HEK293 (cell line): ENCODE results near the gene TASP1.

ENCODE experiments used
- CTCF ChIA-PET: fragments of 350-600 bp; formaldehyde crosslinking; extraction: SDS; loops from one replicate; lab custom pipeline; 2021; ENCODE audit warnings: antibody characterized with exemption; lab: Yijun Ruan, JAX
- POLR2A ChIA-PET: fragments of 300-600 bp; formaldehyde crosslinking; extraction: SDS; loops from one replicate; lab custom pipeline; 2020; ENCODE audit warnings: antibody characterized with exemption, inconsistent platforms; lab: Yijun Ruan, JAX
- H3K27ac ChIP-seq: fragments of 200-500 bp; sonication (Bioruptor generic); 2 replicates; pipeline ENCODE4 v1.5.1; 2014; ENCODE audit warnings: low read depth, low read length, control low read depth, inconsistent platforms; ENCODE audit errors: extremely low read depth
- H3K36me3 ChIP-seq, 2 experiments: fragments of 200-500 bp in 1 of 2; sonication (Bioruptor generic) in 1 of 2; 1 replicate in 1 of 2; 2 replicates in 1 of 2; pipeline ENCODE4 v1.5.1; 2014 to 2017; ENCODE audit warnings: inconsistent platforms in 2 of 2, low read length in 2 of 2; ENCODE audit not compliant: control insufficient read depth in 2 of 2, insufficient read depth in 1 of 2
- H3K4me1 ChIP-seq: fragments of 200-500 bp; sonication (Bioruptor generic); 2 replicates; pipeline ENCODE4 v1.5.1; 2014; ENCODE audit warnings: mild to moderate bottlenecking, low read length, inconsistent platforms; ENCODE audit not compliant: control insufficient read depth, insufficient read depth
- H3K4me3 ChIP-seq: 2 replicates; pipeline ENCODE4 v1.5.1; 2011; ENCODE audit warnings: low read depth, mild to moderate bottlenecking, control low read depth, low read length, moderate library complexity
- H3K9me3 ChIP-seq: fragments of 200-500 bp; sonication (Bioruptor generic); 2 replicates; pipeline ENCODE4 v1.5.1; 2014; ENCODE audit warnings: low read depth, low read length, inconsistent platforms; ENCODE audit not compliant: control insufficient read depth, insufficient read depth
- ATF2 ChIP-seq: fragments of 450-650 bp; formaldehyde crosslinking; IDR thresholded peaks from 2 replicates; pipeline ENCODE4 v1.5.1; 2016; ENCODE audit warnings: missing biosample characterization, missing genetic modification characterization, low read depth
- GLIS1 ChIP-seq: fragments of 450-650 bp; formaldehyde crosslinking; IDR thresholded peaks from 2 replicates; pipeline ENCODE4 v1.5.1; 2016; ENCODE audit warnings: missing biosample characterization, missing genetic modification characterization
- HOXA7 ChIP-seq: sonication (generic); formaldehyde crosslinking; IDR thresholded peaks from 2 replicates; pipeline ENCODE4 v1.8.1; 2022; ENCODE audit warnings: missing genetic modification reagents, borderline replicate concordance
- PRDM10 ChIP-seq: fragments of 450-650 bp; formaldehyde crosslinking; IDR thresholded peaks from 2 replicates; pipeline ENCODE4 v1.5.1; 2016; ENCODE audit warnings: missing biosample characterization, missing genetic modification characterization
- SP3 ChIP-seq: fragments of 450-650 bp; formaldehyde crosslinking; IDR thresholded peaks from 2 replicates; pipeline ENCODE4 v1.5.1; 2016; ENCODE audit warnings: missing biosample characterization, missing genetic modification characterization
- TSHZ1 ChIP-seq: fragments of 450-650 bp; formaldehyde crosslinking; IDR thresholded peaks from 2 replicates; pipeline ENCODE4 v1.5.1; 2016; ENCODE audit warnings: missing biosample characterization, missing genetic modification characterization, borderline replicate concordance
- ZBTB48 ChIP-seq: fragments of 450-650 bp; formaldehyde crosslinking; IDR thresholded peaks from 2 replicates; pipeline ENCODE4 v1.5.1; 2016; ENCODE audit warnings: missing biosample characterization, missing genetic modification characterization
- ZBTB8A ChIP-seq: fragments of 450-650 bp; formaldehyde crosslinking; IDR thresholded peaks from 2 replicates; pipeline ENCODE4 v1.5.1; 2016; ENCODE audit warnings: missing biosample characterization, missing genetic modification characterization
- ZNF155 ChIP-seq: fragments of 450-650 bp; formaldehyde crosslinking; IDR thresholded peaks from 2 replicates; pipeline ENCODE4 v1.5.1; 2016; ENCODE audit warnings: missing biosample characterization, missing genetic modification characterization
- ZNF2 ChIP-seq: fragments of 450-650 bp; formaldehyde crosslinking; IDR thresholded peaks from 2 replicates; pipeline ENCODE4 v1.5.1; 2016; ENCODE audit warnings: missing biosample characterization, missing genetic modification characterization
- ZNF223 ChIP-seq: fragments of 450-650 bp; formaldehyde crosslinking; IDR thresholded peaks from 2 replicates; pipeline ENCODE4 v1.5.1; 2016; ENCODE audit warnings: missing biosample characterization, missing genetic modification characterization
- ZNF398 ChIP-seq: fragments of 450-650 bp; formaldehyde crosslinking; IDR thresholded peaks from 2 replicates; pipeline ENCODE4 v1.5.1; 2017; ENCODE audit warnings: missing biosample characterization, missing genetic modification characterization
- ZNF561 ChIP-seq: fragments of 450-650 bp; IDR thresholded peaks from 2 replicates; pipeline ENCODE4 v1.5.1; 2018; ENCODE audit warnings: missing biosample characterization, missing genetic modification characterization, borderline replicate concordance

Gene TASP1

GRCh38 chr20:13455713-13456112, 183.0 kb downstream of the TASP1 start:
- POLR2A ChIA-PET = no interaction called here
- H3K4me1 ChIP-seq = no peaks in the 10 kb centered on the region
- H3K36me3 ChIP-seq = no peaks in the 10 kb centered on the region
- no peak for TF ChIP-seq ZNF223
- H3K9me3 ChIP-seq = no peaks in the 10 kb centered on the region
- H3K27ac ChIP-seq = no peak overlapping the region
- CTCF ChIA-PET = interaction anchor here (0.6 kb wide), 1 partner anchor 87 kb away, joined by 4 read pairs; no protein-coding TSS in a partner anchor
- no peak overlapping the region for H3K4me3 ChIP-seq

GRCh38 chr20:13453367-13453766, 185.4 kb downstream of the TASP1 start:
- no peak for TF ChIP-seq ZNF2 (tag by site-specific recombination)
- no peak for TF ChIP-seq ZBTB48
- no peak for TF ChIP-seq ZNF398 (tag by site-specific recombination)
- no peak for TF ChIP-seq ZBTB8A
- TF ChIP-seq ZNF561 (tag by site-specific recombination) = no peak
- no peaks in the 10 kb centered on the region for H3K36me3 ChIP-seq
- CTCF ChIA-PET = no interaction called here

GRCh38 chr20:13452470-13453124, 186.1 kb downstream of the TASP1 start:
- ChIA-PET CTCF (interaction anchor here (0.6 to 1.1 kb wide), 4 partner anchors 8 to 344 kb away, joined by 3 to 5 read pairs (median 4); no protein-coding TSS in a partner anchor), POLR2A (interaction anchor here (0.7 kb wide), 1 partner anchor 160 kb away, joined by 3 read pairs; no protein-coding TSS in a partner anchor)
- H3K4me1 ChIP-seq = no peaks in the 10 kb centered on the region
- no peaks in the 10 kb centered on the region for H3K9me3 ChIP-seq
- H3K27ac ChIP-seq = no peak overlapping the region
- H3K4me3 ChIP-seq = no peak overlapping the region
- H3K36me3 ChIP-seq = no peaks in the 10 kb centered on the region
- TF ChIP-seq PRDM10 (tag by site-specific recombination) = no peak
- TF ChIP-seq SP3 = no peak
- no peak for TF ChIP-seq TSHZ1
- TF ChIP-seq ATF2 (tag by site-specific recombination) = no peak
- TF ChIP-seq ZNF155 (tag by site-specific recombination) = no peak
- no peak for TF ChIP-seq GLIS1 (tag by site-specific recombination)
- TF ChIP-seq HOXA7 = no peak

More at GRCh38 chr20:13453367-13453766, 185.4 kb downstream of the TASP1 start:
- Histone ChIP-seq H3K4me3 (no peak overlapping the region), H3K4me1 (no peaks in the 10 kb centered on the region), H3K9me3 (no peaks in the 10 kb centered on the region), H3K27ac (no peak overlapping the region)
- POLR2A ChIA-PET = no interaction called here
